ENCODE results near the gene EPB41L4A.

Gene EPB41L4A

DNA sequence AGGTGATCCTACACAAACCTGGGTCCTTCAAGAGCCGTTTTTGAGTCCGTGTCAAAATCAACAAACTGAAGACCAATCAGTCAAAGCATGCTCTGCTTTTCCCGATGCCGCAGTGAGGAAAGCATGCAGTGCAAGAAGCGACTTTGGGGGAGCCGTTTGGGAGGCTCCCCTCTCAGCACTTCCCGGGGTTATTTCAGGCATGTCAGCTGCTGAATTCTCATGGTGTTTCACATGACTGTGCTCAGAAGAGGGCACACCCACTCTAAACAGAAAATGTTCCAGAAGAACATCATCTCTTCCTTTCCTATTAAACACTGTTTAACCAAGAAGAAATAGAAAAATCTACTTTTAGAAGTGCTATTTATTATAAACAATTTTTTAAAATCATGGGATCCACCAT is 125.5 kb downstream of the EPB41L4A start:
- Mint-ChIP-seq H3K36me3 (no peaks in the 10 kb centered on the region), H3K27ac (no peak overlapping the region), H3K4me3 (no peak overlapping the region), H3K27me3 (peaks cover 0 to 10% of the 10 kb centered on the region in 2 donors), H3K4me1 (no peaks in the 10 kb centered on the region), H3K9me3 (peaks cover 8 to 9% of the 10 kb centered on the region in 2 donors)
- ATAC-seq (replicated peaks) (no peak), DNase-seq (no peak)

- ATAC-seq (replicated peaks) (no peak), DNase-seq (no peak)
- H3K27me3 Mint-ChIP-seq: peaks cover 0 to 10% of the 10 kb centered on the region in 2 donors
- no peak overlapping the region for H3K4me3 Mint-ChIP-seq
- H3K36me3 Mint-ChIP-seq: no peaks in the 10 kb centered on the region
- no peaks in the 10 kb centered on the region for H3K4me1 Mint-ChIP-seq
- no peaks in the 10 kb centered on the region for H3K9me3 Mint-ChIP-seq
- no peak overlapping the region for H3K27ac Mint-ChIP-seq
Measured at GRCh38 chr5:112290691-112291090, 128.4 kb downstream of the EPB41L4A start.

DNA sequence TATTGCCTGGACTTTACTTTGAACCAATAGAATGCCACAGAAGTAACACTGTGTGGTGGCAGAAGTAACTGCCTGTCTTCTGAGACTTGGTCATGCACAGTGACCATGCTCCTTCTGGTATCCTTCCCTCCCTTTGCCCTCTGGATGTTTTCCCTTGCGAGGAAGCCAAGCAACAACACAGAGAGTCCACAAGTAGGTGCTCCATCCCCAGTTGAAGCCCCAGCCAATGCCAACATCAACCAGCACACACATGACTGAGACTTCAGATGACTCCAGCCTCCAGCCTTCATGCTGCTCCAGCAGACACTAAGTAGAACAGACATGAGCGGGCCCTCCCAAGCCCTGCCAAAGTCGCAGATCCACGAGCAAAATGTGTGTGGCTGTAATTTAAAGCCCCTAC is 129.6 kb downstream of the EPB41L4A start:
- ATAC-seq (replicated peaks): no peak
- Mint-ChIP-seq H3K27ac (no peak overlapping the region), H3K4me3 (no peak overlapping the region), H3K4me1 (no peaks in the 10 kb centered on the region), H3K27me3 (peaks cover 0 to 10% of the 10 kb centered on the region in 2 donors), H3K36me3 (no peaks in the 10 kb centered on the region), H3K9me3 (no peaks in the 10 kb centered on the region)
- no peak for DNase-seq

DNA sequence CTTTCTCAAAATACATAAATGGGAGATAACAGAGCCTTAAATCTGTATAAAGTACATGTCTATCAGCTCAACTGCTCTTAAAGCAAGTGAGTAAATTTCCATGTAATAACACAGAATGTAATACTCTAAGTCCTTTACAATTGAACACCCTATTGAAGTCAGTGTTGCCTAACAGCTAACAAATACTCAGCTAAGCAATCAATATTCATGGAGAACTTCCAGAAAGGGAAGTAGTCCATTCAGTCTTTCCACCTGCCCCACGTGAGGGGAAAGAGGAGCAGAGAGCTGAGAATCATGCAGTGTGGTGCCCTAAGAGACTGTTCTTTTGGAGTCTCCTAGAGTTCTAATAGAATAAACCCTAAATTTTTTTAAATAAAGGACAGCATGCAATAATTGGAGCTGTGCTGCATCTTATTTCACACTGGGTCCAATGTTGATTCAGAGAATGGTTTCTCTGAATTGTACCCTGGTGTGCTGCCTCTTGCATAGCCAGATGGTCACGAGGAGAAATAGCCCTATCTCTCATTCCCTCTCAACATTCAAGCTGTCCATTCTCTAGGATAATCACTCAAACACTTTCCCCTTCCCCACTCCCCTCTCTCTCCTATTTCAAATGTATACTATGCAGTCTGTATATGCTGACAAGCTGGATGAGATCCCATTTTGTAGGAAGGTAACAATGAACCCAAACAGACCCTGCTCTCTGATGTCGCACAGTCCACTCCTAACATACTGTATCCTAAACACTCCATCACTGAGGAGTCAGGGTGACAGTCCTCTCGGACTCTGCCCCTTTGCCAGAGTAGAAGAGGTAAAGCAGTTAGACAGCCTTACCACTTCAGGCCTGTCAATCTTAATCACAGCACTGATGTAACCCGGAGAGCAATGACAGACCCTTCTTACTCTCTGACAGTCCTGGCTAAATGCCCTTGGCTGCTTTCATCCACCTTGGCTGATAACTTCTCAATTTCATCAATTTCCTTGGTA is 134.8 kb downstream of the EPB41L4A start:
- H3K27ac Mint-ChIP-seq: no peak overlapping the region
- DNase-seq: no peak
- H3K9me3 Mint-ChIP-seq: no peaks in the 10 kb centered on the region
- no peaks in the 10 kb centered on the region for H3K36me3 Mint-ChIP-seq
- peaks cover 0 to 5% of the 10 kb centered on the region in 2 donors for H3K27me3 Mint-ChIP-seq
- no peak overlapping the region for H3K4me3 Mint-ChIP-seq
- no peak for ATAC-seq (replicated peaks)
- no peaks in the 10 kb centered on the region for H3K4me1 Mint-ChIP-seq

DNA sequence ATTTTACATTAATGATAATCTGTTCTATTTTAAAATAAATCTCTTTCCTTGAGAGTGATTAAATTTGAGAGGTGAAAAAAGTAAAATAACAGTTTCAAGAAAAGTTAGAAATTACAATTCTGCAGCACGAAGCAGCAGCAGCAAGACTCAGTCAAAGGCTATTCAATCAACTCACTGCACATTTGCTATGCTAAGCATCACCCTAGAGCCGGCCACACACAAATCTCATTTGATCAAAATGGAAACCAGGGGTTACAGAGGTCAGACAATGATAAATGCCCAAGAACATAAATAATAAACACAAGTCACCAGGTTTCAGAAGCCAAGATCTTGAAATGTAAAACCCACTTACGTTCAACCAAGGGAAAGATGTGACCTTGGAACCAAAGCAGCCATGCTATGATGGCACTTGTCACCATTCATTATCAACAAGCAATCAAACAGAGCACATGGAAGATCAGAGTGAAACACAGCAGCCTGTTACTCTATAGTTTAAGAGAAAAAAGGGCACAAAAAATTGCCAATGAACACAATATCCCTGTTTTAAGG is 136.0 kb downstream of the EPB41L4A start:
- no peak for ATAC-seq (replicated peaks)
- H3K36me3 Mint-ChIP-seq: no peaks in the 10 kb centered on the region
- H3K9me3 Mint-ChIP-seq: no peaks in the 10 kb centered on the region
- H3K27me3 Mint-ChIP-seq: peaks cover 0 to 8% of the 10 kb centered on the region in 2 donors
- H3K4me1 Mint-ChIP-seq: no peaks in the 10 kb centered on the region
- H3K27ac Mint-ChIP-seq: no peak overlapping the region
- DNase-seq: no peak
- no peak overlapping the region for H3K4me3 Mint-ChIP-seq

GRCh38 chr5:112279082-112279481 is 140.0 kb downstream of the EPB41L4A start:
- DNase-seq (no peak), ATAC-seq (replicated peaks) (no peak)
- peaks cover 0 to 9% of the 10 kb centered on the region in 2 donors for H3K27me3 Mint-ChIP-seq
- H3K9me3 Mint-ChIP-seq: no peaks in the 10 kb centered on the region
- H3K4me3 Mint-ChIP-seq: no peak overlapping the region
- no peak overlapping the region for H3K27ac Mint-ChIP-seq
- no peaks in the 10 kb centered on the region for H3K4me1 Mint-ChIP-seq
- no peaks in the 10 kb centered on the region for H3K36me3 Mint-ChIP-seq

- H3K27ac Mint-ChIP-seq: no peak overlapping the region
- no peaks in the 10 kb centered on the region for H3K4me1 Mint-ChIP-seq
- DNase-seq (no peak), ATAC-seq (replicated peaks) (no peak)
- H3K4me3 Mint-ChIP-seq: no peak overlapping the region
- no peaks in the 10 kb centered on the region for H3K36me3 Mint-ChIP-seq
- H3K27me3 Mint-ChIP-seq: peaks cover 0 to 13% of the 10 kb centered on the region in 2 donors
- no peaks in the 10 kb centered on the region for H3K9me3 Mint-ChIP-seq
Measured at GRCh38 chr5:112276991-112277390, 142.1 kb downstream of the EPB41L4A start.

DNA sequence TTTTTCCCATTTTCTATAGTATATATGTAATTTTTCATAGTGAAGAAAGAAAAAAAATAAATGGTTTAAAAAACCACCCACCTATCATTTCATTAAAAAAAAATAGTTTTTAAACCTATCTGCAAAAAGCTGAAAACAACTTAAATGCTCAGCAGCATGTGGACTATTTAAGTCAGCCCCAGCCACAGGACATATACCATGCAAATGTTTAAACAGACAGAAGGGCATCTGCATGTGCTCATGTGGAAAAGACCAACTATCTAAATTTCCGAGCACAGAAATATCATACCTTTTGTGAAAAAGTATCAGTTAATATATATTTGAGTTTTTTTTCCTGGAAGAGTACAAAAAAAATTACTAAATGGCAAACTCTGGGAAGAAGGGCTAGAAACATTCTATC is 143.4 kb downstream of the EPB41L4A start:
- no peak for DNase-seq
- H3K9me3 Mint-ChIP-seq: no peaks in the 10 kb centered on the region
- no peaks in the 10 kb centered on the region for H3K36me3 Mint-ChIP-seq
- no peak overlapping the region for H3K4me3 Mint-ChIP-seq
- no peak overlapping the region for H3K27ac Mint-ChIP-seq
- H3K27me3 Mint-ChIP-seq: peaks cover 0 to 13% of the 10 kb centered on the region in 2 donors
- ATAC-seq (replicated peaks): no peak
- H3K4me1 Mint-ChIP-seq: peaks cover under 1 to 2% of the 10 kb centered on the region in 2 donors

- H3K36me3 Mint-ChIP-seq: no peaks in the 10 kb centered on the region
- peak overlapping the region; percentile 25 for H3K27ac Mint-ChIP-seq
- DNase-seq (no peak), ATAC-seq (replicated peaks) (peak; percentile 36 to 78)
- no peaks in the 10 kb centered on the region for H3K9me3 Mint-ChIP-seq
- no peak overlapping the region for H3K4me3 Mint-ChIP-seq
- peaks cover 4 to 8% of the 10 kb centered on the region in 2 donors for H3K4me1 Mint-ChIP-seq
- H3K27me3 Mint-ChIP-seq: peaks cover 0 to 17% of the 10 kb centered on the region in 2 donors
Measured at GRCh38 chr5:112270299-112271293, 148.5 kb downstream of the EPB41L4A start.

DNA sequence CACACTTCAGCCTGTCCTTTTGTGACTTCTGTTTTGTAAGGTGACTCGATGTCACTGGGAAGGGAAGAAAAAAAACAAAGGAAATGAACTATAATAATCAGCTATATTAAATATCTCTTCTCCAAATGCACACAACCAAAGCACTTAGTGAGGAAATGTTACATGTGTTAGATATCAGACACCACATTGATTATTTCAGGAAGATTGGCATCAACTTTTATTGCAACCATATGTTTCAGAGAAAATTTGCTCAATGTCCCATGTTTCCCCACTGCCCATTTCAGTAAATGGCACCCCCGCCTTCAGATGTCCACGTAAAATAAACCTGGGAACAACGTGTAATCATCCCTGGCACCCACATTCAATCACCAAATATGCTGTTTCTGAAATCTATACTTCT is 151.8 kb downstream of the EPB41L4A start:
- H3K27ac Mint-ChIP-seq: no peak overlapping the region
- no peaks in the 10 kb centered on the region for H3K9me3 Mint-ChIP-seq
- H3K4me1 Mint-ChIP-seq: peaks cover 4 to 8% of the 10 kb centered on the region in 2 donors
- DNase-seq (no peak), ATAC-seq (replicated peaks) (no peak)
- peaks cover 0 to 16% of the 10 kb centered on the region in 2 donors for H3K27me3 Mint-ChIP-seq
- no peak overlapping the region for H3K4me3 Mint-ChIP-seq
- no peaks in the 10 kb centered on the region for H3K36me3 Mint-ChIP-seq

DNA sequence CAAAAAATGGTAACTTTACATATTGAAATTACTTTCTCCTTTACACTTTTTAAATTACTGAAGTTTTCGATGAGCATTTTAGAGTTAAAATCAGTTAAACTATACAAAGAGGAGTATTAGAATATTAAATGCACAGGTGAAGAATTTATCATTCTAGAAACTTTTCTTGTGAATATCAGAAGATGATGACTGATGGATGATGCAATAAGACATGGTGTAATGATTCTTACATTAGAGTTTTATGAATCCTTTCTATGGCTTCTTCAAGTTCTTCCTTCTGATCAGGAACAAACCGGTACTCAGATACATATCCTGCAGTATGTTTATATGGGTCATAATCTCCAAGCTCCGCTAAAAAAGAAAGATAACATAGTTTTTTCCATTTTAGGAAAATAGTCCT is 154.4 kb downstream of the EPB41L4A start:
- no peak for ATAC-seq (replicated peaks)
- no peak overlapping the region for H3K27ac Mint-ChIP-seq
- DNase-seq: no peak
- no peaks in the 10 kb centered on the region for H3K4me1 Mint-ChIP-seq
- H3K27me3 Mint-ChIP-seq: peaks cover 0 to 16% of the 10 kb centered on the region in 2 donors
- no peaks in the 10 kb centered on the region for H3K36me3 Mint-ChIP-seq
- H3K9me3 Mint-ChIP-seq: no peaks in the 10 kb centered on the region
- no peak overlapping the region for H3K4me3 Mint-ChIP-seq

DNA sequence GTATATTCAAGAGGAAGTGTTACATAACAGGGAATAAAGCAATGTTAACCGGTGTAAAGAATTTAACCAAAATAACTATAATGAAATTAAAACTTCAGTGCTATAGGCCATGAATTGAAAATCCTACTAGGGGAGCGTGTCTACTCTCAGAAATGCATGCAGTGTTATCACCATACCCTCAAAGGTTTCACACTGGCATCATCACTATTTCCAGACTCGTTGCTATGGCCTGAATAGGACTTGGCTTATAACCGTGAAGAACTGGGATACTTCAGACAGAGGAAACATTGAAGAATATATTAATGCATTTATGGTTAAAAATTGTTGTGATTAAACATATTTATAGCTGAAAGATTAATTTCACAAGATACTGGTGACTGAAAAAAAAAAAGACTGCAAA is 154.9 kb downstream of the EPB41L4A start:
- DNase-seq: no peak
- H3K27ac Mint-ChIP-seq: no peak overlapping the region
- H3K4me3 Mint-ChIP-seq: no peak overlapping the region
- ATAC-seq (replicated peaks): no peak
- H3K36me3 Mint-ChIP-seq: no peaks in the 10 kb centered on the region
- peaks cover 0 to 16% of the 10 kb centered on the region in 2 donors for H3K27me3 Mint-ChIP-seq
- H3K4me1 Mint-ChIP-seq: no peaks in the 10 kb centered on the region
- no peaks in the 10 kb centered on the region for H3K9me3 Mint-ChIP-seq

DNA sequence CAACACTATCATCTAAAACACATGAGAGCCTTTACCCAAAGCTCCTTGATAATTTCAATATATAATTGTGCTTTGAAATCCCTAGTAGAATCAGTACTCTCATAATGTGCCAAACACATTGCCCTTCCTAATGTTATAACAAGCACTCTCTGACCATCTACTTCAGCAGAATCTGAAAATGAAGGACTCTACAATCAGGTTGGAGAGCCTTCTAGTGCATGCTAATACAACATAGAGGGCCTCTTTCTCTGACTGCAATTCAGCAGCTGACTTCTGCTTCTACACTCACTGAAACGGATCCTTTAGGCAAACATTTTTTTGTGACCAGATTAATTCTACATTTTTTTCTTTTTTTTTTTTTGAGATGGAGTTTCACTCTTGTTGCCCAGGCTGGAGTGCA is 155.6 kb downstream of the EPB41L4A start:
- Mint-ChIP-seq H3K4me1 (no peaks in the 10 kb centered on the region), H3K27ac (no peak overlapping the region), H3K9me3 (no peaks in the 10 kb centered on the region), H3K36me3 (no peaks in the 10 kb centered on the region), H3K4me3 (no peak overlapping the region), H3K27me3 (peaks cover 0 to 16% of the 10 kb centered on the region in 2 donors)
- ATAC-seq (replicated peaks): no peak
- no peak for DNase-seq

DNA sequence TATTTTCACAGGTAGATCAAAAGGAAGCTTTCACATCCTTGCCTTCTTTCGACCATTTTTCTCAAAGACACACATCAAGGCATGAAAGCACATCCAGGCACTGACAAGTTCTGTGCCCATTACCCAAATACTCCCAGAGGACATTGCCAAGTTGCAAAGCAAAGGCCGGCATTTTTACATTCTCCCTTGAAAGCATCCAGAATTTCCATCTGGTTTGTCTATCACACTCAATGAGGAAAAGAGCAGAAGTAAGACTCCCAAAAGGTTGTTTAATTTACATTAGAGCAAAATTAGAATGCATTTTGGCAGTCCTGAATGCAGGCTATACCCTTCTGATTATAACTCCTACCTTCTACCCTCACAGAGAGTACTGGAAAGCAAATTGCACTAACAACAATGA is 160.5 kb downstream of the EPB41L4A start:
- no peak for DNase-seq
- no peaks in the 10 kb centered on the region for H3K9me3 Mint-ChIP-seq
- ATAC-seq (replicated peaks): no peak
- H3K4me3 Mint-ChIP-seq: no peak overlapping the region
- H3K4me1 Mint-ChIP-seq: no peaks in the 10 kb centered on the region
- no peaks in the 10 kb centered on the region for H3K27me3 Mint-ChIP-seq
- no peak overlapping the region for H3K27ac Mint-ChIP-seq
- no peaks in the 10 kb centered on the region for H3K36me3 Mint-ChIP-seq
